NOMO-1 treated with dmso at 0.1 percent for 144 hours (cell line): Measurements from ENCODE around the gene EML1.

ENCODE experiments used
- DNase-seq: peaks from one replicate; lab custom pipeline; 2025; ENCODE audit not compliant: unreplicated experiment; lab: John Stamatoyannopoulos, UW

The EML1 gene

DNA sequence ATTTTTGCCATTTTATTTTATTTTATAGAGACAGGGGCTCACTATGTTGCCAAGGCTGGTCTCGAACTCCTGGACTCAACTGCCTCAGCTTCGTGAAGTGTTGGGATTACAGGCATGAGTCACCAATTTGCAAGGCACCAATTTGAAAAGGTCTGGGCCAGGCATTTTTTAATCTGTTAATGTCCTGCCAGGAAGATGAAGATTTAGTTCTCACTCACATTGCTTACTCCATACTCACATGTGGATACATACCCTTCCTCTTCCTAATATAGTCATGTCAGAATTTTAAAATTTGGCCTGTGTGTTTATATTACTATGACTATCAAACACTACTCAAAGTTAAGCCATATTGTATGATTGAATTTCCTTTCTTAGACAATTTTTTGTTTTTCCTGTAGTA, 15.3 kb upstream of the EML1 start:
- no peak for DNase-seq

DNA sequence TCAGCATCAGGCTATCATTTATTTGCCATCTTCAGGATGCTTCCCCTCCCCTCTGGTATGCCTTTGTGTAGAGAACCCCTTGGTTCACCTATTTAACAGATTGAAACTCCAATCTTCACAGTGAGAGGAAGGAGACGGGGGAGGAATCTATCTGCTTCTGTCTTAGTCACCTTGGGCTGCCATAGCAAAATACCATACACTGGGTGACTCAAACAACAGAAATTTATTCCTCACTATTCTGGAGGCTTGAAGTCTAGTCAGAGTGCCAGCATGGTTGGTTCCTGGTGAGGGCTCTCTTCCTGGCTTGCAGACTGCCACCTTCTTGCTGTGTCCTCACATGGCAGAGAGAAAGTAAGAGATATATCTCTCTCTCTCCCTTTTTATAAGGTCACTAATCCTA, 13.5 kb upstream of the EML1 start:
- DNase-seq, result no peak

DNA sequence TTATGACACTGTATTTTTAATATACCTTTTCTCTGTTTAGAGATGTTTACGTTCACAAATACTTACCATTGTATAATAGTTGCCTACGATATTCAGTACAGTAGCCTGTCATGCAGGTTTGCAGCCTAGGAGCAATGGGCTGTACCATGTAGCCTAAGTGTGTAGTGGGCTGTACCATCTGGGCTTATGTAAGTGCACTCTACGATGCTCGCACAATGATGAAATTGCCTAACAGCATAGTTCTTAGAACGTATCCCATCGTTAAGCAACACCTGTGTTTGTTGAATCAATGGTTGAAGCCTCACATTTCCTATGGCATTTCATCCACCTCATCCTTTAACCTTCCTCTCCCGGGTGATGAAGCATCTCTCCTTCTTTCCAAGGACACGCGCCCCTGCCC, 12.5 kb upstream of the EML1 start:
- DNase-seq, result no peak

DNA sequence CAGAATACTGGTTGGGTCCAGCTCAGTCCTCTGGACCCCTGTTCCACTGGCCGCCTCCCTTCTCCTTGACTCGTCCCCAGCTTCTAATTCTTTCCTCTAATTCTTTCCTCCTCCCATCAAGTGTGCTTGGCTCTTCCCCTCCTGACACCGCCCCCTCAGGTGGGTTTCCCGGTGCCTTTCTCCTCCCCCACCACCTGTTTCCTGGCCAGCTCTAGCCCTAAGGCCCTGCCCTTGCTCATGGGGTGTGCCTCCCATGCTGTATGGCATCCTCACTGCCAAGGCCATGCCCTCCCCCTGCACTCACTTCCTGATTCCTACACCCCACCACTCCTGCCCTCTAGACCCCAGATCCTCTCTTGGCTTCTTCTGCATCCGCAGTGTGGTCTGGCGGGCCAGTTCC, 12.1 kb upstream of the EML1 start:
- DNase-seq, result no peak

DNA sequence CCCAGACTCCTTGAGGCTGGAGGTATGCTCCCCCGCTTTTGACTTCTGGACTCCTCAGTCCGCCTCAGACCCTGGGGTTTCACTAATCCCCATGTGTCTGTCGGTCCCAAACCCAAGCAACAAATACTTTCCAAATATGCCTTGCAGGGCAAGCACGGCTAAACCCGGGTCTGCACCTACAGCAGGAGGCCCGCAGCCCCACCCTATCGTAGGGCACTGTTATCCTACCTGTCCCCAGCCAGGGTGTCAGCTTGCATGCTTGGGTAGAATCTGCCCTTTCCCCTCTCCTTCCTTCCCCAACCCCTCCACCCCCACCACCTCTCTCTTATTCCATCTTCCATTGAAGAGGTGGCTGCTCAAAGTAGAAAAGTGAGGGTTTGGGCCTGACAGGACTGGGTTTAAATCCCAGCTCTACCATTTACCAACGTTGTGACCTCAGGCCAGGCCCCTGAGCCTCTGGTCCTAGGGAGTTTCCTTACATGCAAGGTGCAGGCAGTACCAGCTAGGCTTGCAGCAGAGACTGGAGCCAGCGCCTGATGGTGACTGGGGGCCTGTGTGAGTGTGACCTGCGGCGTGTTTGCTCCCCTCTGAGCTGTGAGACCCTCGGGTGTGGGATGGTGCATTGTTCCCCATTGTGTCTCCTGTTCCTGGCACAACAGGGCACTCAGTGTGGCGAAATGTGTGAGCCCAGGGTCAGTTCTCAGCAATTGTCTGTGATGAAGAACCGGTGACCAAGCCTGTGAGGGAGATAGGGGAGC, 11.2 kb upstream of the EML1 start:
- no peak for DNase-seq

DNA sequence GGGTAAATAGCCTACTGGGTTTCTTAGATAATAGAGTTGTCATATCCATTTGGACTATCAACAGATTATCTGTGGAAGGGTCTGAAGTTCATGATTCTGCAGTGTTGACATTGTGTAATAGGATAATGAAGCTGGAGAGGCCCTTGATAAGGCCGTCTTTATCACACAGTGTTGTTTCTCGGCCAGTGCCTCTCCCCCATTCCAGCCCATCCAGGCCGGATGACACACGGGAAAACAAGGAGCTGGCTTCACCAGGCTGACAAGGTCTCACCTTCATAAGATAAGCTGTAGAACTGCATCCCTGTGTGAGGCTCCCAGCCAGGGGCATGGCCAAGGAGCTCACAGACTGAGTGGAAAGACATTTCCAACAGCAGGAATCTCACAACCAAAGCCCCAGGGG, 8.7 kb upstream of the EML1 start:
- no peak for DNase-seq

DNA sequence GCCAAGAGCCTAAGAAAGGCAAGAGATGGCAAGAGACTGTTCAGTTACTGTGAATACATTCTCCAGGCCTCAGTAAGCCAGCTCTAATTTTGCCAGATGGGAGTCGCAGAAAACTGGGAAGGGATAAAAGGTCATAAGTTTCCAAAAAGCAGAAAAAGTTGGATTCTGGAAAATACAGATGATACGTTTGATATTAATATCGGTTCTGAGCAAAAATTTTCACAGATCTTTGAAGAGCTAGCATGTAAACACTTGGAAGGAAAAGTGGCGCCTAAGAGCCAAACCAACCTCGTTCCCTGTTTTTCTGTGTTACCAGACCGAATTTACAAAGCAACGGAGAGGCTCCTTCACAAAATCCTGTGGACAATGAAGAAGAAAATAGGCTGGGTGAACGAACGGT, 7.8 kb upstream of the EML1 start:
- DNase-seq, result no peak

DNA sequence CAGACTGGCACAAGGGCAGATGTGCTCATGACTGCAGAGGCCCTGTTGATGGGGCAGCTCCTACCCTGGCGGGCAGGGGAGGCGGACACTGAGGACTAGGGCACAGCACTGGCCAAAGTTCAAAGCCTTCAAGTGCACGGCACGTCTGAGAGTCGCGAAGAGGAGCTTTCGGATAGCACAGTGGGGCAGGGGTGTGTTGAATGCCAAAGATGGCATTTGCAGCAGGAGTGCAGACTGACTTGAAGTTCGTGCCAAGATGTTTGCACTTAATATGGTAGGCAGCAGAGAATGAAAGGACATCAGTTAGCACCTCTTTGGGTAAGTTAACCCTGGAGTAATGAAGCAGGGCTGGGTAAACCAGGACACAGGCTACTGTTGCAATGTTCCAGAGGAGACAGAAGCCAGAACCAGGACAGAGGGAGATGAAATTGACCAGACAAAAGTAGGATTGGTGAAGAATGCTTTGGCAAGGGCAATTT, 6.7 kb upstream of the EML1 start:
- DNase-seq, result no peak

DNA sequence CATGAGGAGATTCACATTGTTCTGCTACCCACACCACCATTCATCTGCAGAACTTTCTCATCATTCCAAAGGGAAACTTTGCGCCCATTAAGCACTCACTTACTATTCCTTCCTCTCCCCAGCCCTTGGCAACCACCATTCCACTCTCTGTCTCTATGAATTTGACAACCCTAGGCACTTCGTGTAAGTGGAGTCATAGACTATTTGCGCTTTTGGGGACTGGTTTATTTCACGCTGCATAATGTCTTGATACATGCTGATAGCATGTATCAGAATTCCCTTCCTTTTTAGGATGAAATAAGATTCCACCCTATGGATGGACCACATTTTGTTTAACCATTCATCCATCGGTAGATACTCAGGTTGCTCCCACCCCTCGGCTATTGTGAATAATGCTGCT, 4.5 kb upstream of the EML1 start:
- DNase-seq, result no peak

DNA sequence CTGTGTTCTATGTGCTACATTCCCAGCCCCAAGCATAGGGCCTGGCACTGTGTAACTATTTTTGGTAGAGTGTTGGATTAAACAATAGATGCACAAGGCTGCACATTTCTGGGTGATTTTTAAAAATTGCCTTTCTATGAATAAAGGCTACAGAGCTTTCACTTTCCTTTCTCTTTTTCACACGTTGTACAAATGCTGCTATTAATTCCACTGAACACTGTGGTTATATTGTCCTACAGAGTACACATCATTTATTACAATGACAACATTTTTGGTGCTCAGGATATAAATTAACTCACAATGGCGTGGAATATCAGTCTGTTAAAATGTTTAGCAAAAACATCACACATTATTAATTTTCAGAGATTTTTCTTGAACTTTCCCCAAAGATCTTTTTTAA, 3.6 kb upstream of the EML1 start:
- no peak for DNase-seq

DNA sequence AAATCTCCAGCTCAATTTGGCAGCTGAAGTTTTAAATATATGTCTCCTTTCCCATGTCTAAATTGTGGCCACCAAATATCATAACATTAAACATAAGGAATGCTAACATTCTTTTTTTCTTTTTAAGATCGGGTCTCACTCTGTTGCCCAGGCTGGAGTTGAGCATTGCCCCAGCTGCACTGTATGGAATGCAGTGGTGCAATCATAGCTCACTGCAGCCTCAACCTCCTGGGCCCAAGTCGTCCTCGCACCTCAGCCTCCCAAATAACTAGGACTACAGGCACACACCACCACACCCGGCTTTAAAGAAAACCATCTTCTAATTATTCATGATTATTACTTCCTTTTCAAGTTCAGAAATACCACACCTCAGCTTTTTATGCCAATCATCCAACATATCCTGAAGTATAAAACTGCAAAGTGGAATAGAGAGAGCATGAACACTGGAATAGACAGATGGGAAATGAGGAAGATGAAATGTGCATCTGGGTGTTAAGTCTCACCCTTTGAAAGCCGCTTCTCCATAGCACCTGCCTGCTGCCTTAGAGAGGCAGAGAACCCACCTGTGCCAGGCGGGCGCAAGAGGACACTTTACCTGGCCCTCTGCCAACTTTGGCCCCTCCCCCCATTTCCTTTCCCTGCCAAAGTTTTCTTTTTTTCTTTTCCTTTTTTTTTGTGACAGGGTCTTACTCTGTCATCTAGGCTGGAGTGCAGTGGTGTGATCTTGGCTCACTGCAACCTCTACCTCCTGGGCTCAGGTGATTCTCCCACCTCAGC, 2.8 kb upstream of the EML1 start:
- DNase-seq, result no peak

DNA sequence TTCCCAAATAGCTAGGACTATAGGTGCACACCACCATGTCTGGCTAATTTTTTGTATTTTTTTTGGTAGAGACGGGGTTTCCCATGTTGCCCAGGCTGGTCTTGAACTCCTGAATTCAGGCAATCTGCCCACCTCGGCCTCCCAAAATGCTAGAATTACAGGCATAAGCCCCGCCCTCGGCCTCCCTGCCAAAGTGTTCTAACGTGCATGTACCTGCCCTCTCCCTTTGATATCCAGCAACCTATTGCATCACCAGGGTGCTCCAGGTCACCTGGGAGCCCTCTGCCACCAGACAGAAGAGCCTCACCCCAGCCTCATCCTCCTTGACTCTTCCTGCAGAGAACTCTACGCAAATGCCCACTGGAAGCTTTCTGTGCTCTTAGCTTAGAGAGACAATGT, 2.2 kb upstream of the EML1 start:
- no peak for DNase-seq

DNA sequence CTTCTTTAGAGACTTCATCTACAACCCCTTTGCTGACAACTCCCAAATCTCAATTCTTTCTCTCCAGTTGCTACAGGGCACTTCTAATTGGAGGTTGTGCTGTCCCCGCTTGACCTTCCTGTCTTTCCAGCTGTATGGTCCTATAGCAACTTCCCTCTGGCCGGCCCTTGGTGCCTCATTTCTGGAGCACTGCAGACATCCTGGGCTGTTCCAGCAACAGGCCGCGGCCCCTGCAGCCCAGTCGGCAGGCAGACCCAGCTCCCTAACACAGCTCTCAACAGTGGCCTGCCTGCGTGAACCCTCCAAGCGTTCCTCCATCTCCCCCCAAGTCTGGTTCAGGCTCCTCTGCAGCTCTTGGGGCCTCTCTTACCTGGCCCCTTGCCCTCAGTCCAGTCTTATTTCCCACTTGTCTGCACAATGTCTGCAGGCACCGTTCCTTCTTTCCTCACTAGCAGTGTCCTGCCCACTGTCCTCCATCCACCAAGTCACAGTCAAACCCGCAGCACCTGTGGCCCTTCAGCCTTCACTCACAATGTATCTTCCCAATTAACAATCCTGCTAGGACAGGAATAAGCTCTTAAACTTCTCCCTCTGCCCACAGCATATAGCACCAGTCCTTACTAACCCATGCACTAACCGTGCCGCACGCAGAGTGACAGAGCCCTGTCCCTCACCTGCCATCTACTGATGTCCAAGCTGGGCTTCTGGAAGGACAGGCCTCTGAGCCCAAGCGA, 1.6 kb upstream of the EML1 start:
- DNase-seq, result no peak

DNA sequence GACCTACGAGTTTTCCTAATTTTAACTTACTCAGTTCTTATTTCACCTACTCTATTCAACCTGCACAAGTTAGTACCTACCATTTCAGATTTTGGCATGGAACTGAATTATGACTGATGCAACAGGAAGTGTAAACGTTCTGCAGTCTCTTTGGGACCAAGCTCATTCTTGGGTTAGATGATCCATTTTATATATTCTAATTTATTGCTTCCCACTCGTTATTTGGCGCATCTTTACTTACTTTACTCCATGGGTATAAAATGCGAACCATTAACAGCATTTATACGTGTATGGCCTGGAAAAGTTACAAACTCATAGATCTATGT, 1.0 kb upstream of the EML1 start:
- DNase-seq, result no peak

DNA sequence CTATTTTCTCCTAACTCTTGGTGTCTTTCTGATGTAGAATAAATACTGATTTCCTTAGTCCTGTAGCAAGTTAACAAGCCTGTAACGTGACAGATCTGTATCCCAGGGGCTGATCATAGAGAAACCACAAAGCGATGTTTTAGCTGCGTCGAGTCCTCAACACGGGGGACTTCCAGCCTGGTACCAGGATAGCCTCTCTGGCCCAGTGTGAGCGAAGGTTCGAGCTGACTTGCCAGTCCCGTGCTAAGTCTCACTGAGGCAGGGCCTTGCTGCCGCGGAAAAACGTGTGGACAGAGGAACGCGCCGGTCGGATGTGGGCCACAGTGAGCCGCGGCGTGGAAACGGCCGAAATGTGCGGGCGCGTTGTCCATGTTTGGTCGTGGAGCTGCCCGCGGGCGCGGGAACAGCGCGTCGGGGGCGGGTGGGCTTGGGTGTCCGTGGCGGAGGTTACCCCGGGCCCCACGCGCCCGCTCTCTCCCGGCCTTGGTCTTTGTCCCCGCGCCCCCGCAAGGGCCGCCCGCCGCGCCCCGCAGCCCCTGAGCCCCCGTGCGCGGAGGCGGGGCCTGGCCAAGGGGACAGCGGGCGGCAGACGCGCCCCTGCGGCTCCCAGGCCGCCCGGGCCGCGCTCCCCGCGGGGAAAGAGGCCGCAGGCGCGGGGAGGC, 531 bp upstream of the EML1 start:
- DNase-seq, result no peak

DNA sequence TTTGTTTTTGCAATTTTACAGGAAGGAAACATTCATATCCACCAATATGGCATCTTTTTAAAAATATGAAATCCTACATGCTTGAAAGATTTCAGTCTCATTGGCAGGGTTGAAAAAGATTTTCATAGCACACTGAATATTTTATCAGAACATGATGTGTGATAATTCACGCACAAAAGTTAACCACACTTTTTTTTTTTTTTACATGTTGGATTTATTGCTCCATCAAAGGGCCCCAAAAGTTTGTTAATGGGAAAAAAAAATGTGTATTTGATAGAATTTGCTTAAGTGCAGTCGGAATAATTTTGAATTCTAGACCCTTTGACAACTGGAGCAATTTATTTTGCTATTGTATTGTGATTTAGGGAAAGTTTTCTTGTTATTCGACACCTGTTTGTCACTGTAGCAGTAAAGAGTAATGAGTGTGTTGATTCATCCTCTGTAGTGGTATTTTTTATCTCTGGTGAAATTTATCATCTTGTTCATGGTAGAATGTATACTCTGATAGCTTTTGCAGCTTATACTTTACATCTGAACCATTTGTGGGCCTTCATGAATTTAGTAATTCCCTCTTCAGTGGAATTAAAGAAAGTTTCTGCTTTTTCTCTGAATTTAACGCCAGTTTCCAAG, 1.1 kb downstream of the EML1 start:
- no peak for DNase-seq

DNA sequence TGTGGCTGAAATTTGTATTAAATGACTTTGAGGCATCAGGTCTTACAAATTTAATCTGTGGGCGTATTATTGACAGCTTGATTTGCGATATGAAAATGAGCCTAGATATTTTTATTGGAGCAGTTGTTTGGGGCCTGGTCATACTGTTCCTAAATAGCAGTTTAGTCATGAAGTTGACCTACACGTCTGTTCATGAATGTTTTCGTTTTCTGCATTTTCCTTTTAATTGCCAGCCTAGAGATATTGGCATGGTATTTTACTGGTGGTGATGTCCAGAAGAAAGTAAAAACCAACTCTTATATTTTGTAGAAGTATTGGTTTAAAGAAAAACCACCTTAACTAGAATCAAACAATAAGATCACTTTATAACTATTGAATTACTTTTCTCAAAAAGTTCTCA, 1.8 kb downstream of the EML1 start:
- DNase-seq, result no peak

DNA sequence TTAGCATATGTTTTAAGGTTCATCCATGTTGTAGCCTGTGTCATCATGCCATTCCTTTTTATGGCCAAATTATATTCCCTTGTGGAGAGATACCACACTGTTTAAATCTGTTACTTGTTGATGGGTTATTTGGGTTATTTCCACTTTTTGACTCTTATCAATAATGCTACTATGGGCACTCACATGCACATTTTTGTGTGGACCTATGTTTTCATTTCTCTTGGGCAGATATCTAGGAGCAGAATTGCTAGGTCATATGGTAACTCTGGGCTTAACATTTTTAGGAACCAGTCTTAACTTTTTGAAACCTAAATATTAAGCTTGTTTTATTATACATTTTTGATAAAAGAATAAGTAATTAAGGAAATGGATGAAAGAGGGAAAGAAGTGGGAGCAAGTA, 4.0 kb downstream of the EML1 start:
- no peak for DNase-seq

DNA sequence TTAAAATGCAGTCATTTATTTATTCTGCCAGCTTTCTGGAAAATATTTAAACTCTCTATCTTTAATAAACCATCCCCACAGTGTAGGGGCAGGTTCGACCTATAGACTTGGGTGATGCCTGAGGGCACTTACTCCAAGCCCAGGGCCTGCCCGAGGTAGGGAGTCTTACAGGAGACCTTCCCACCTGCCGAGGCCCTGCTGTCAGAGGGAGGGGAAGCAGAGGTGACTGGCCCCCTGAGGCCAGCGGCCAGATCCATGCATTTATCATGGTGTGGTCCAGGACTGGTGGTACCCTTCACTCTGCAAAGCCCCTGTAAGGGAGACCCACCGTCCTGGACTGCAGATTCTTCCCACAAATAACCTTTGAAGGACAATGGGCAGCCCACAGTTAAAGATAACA, 7.6 kb downstream of the EML1 start:
- DNase-seq, result no peak

DNA sequence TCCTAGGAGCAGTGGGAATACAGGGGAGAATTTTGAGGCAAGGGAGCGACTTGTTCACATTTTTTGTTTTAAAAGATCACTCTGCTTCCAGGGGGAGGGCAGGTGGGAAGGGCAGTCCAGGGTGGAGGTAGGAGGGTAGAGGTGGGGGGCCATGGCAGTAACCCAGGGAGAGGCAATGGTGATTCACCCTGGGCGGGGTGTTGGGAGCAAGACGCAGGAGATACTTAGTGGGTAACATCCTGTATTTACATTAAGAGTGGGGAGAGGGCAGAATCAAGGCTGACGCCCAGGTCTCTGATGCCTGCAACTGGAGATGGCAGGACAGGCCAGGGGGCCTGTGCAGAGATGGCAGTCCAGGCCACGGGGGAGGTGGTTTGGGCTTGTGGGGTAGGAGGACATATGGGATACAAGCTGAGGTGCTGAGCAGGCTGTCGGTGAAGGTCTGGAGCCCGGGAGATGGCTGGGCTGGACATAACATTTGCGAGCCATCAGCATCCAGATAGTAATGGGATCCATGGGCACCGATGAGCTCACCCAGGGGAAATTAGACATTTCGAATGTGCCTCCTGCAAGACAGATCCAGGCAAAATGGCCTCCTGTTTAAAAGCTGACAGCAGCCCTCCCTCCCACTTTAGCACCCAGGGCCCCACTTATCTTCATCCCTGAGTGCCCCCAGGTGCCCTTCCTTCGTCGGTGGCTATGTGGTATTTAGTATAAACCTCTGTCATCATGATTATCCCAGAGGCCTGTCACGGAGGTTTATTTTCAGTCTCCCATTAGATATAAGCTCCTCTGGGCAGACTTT, 9.3 kb downstream of the EML1 start:
- no peak for DNase-seq
